Astrocyte of the cerebellum (primary cell): ENCODE results near the gene DNM3.
A peak's percentile ranks its signal among the peaks of the same experiment; 100 is the strongest.

ENCODE experiments used
- DNase-seq: peaks from one replicate; pipeline ENCODE4 v3.0.0-alpha.2; 2011; ENCODE audit warnings: low read depth
- H3K4me3 ChIP-seq: 2 replicates; pipeline ENCODE4 v1.5.1; 2011; ENCODE audit warnings: mild to moderate bottlenecking, low read depth, low read length, moderate library complexity
- CTCF ChIP-seq: IDR thresholded peaks from 2 replicates; pipeline ENCODE4 v1.5.1; 2012; ENCODE audit warnings: low read length, low read depth, moderate library complexity, mild to moderate bottlenecking; ENCODE audit errors: missing control alignments
- in situ Hi-C: cut with HindIII; loops from 2 replicates; pipeline ENCODE4 v1.10.0; 2017; ENCODE audit warnings: low sequenced_read_pairs

Gene DNM3

GRCh38 chr1:172245788-172246187, 404.5 kb downstream of the DNM3 start:
- in situ Hi-C loops, result no loop called here
- TF ChIP-seq CTCF, result no peak
- no peak for DNase-seq
- H3K4me3 ChIP-seq, result no peak overlapping the region

DNA sequence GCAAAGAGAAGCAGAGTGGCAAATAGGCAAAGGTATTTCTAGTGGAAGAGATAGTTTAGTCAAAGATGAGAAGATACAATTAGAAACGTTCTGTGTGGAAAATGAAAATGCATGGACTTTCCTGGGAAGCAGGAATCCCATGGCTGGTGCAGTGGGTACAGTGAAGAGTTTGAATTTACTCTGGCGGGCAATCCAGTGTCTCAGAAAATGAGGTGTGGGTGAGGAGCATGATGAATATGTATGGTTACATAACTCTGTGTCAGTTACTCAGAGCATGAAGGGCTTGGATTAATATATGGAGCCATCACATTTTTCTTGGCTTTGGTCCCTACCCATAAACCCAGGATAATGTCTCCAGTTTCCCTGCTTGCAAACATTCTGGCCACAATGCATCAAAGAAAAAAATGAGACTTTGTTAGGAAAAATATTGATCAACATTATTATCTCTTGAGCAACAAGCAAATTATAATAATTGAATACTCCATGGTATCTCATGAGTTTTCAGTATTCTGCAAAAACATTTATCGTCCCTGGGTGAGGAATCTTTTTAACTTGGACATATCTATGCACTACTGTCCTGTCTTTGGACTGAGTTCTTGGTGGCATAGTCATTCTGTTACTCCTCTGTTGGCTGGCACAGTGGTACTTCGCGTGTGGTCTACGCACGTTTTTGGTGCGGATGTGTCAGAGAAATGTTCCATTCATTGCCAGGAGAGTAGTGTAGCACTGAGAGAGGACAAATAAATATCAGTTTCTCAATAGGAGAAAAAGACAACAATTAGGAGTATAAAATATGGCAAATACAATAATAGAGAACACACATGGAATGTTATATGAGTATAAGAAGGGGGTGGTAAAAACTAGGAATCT, 405.5 kb downstream of the DNM3 start:
- in situ Hi-C loops, result no loop called here
- DNase-seq, result no peak
- no peak for TF ChIP-seq CTCF
- no peak overlapping the region for H3K4me3 ChIP-seq

GRCh38 chr1:172251486-172251885, 410.2 kb downstream of the DNM3 start:
- in situ Hi-C loops, result no loop called here
- no peak for TF ChIP-seq CTCF
- DNase-seq, result no peak
- no peak overlapping the region for H3K4me3 ChIP-seq

GRCh38 chr1:172252321-172252720, 411.0 kb downstream of the DNM3 start:
- in situ Hi-C loops, result no loop called here
- no peak for TF ChIP-seq CTCF
- no peak for DNase-seq
- H3K4me3 ChIP-seq, result no peak overlapping the region

- in situ Hi-C loops, result no loop called here
- no peak for DNase-seq
- no peak for TF ChIP-seq CTCF
- no peak overlapping the region for H3K4me3 ChIP-seq
Observed at GRCh38 chr1:172252958-172253357, 411.7 kb downstream of the DNM3 start.

DNA sequence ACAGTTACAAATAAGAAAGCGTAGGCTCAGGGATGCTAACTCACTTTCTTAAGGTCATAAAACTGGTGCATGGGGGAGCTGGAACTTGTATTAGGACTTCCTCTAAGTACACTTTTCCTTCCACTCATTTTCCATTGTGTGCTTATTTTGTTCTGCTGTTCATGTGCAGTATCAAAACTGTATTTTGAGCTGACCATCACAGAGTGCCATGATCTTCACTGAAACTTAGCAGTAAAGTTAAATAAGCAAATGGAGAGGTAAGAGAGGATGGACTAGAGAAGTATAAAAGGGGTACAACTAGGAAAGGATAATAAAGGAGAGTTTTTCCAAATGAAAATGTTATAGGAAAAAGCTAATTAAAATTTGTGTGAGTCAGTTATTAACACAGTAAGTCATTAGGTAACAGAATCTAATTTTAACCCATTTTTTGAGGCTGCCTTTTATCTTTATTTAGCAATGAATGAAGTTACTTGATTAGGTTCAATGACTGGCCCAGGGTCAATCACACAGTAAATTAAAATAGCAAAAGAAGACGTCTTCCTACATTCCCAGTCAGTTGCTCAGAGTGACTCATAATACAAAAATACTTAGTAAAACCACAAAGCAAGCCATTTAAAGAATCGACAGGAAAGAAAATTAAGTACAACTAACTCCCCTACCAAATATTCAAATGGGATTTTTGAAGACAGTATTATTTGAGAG, 413.4 kb downstream of the DNM3 start:
- in situ Hi-C loops, result no loop called here
- TF ChIP-seq CTCF, result no peak
- peak; percentile 83 for DNase-seq
- no peak overlapping the region for H3K4me3 ChIP-seq
